DOHH2 (cell line): ENCODE data around the gene PHLDB2.

Experiments used
- H3F3A ChIP-seq: fragments of 200-600 bp; sonication (generic), shearing (Covaris generic); 2 replicates; pipeline ENCODE4 v1.6.0; 2016; ENCODE audit warnings: antibody characterized with exemption, mild to moderate bottlenecking; ENCODE audit not compliant: control insufficient read depth, insufficient read depth
- H3K27ac ChIP-seq: fragments of 200-600 bp; sonication (generic); 2 replicates; pipeline ENCODE4 v1.5.1; 2014; ENCODE audit warnings: low read depth, mild to moderate bottlenecking, low read length, moderate library complexity
- H3K27me3 ChIP-seq: fragments of 200-600 bp; sonication (generic); 2 replicates; pipeline ENCODE4 v1.6.1; 2014; ENCODE audit warnings: mild to moderate bottlenecking, low read length, mixed read lengths; ENCODE audit not compliant: control insufficient read depth
- H3K36me3 ChIP-seq: fragments of 200-600 bp; sonication (generic); 2 replicates; pipeline ENCODE4 v1.6.1; 2014; ENCODE audit warnings: mild to moderate bottlenecking, low read length, moderate library complexity, mixed read lengths; ENCODE audit not compliant: control insufficient read depth
- H3K4me1 ChIP-seq: fragments of 200-600 bp; sonication (generic); 2 replicates; pipeline ENCODE4 v1.6.1; 2014; ENCODE audit warnings: mild to moderate bottlenecking, low read length, mixed read lengths; ENCODE audit not compliant: control insufficient read depth
- H3K4me2 ChIP-seq: fragments of 200-600 bp; sonication (generic); 2 replicates; pipeline ENCODE4 v1.6.0; 2014; ENCODE audit warnings: mild to moderate bottlenecking, low read length, moderate library complexity
- H3K4me3 ChIP-seq: fragments of 200-600 bp; sonication (generic); 2 replicates; pipeline ENCODE4 v1.5.1; 2014; ENCODE audit warnings: mild to moderate bottlenecking, low read length, mixed read lengths
- H3K79me2 ChIP-seq: fragments of 200-600 bp; sonication (generic); 2 replicates; pipeline ENCODE4 v1.6.1; 2014; ENCODE audit warnings: mild to moderate bottlenecking, low read length, mixed read lengths; ENCODE audit not compliant: control insufficient read depth
- H3K9me2 ChIP-seq: fragments of 200-600 bp; sonication (generic); replicated peaks from 2 replicates; pipeline ENCODE4 v1.6.1; 2014; ENCODE audit warnings: mild to moderate bottlenecking, low read length, mixed read lengths; ENCODE audit not compliant: control insufficient read depth
- H3K9me3 ChIP-seq: fragments of 200-600 bp; sonication (generic); 2 replicates; pipeline ENCODE4 v1.6.1; 2014; ENCODE audit warnings: antibody characterized with exemption, low read length, mixed read lengths; ENCODE audit not compliant: control insufficient read depth, insufficient read depth
- H4K20me1 ChIP-seq: fragments of 200-600 bp; sonication (generic); 2 replicates; pipeline ENCODE4 v1.6.0; 2014; ENCODE audit warnings: low read depth, mild to moderate bottlenecking, antibody characterized with exemption, low read length, moderate library complexity; ENCODE audit not compliant: control insufficient read depth, insufficient read depth
- EZH2phosphoT487 ChIP-seq: fragments of 200-600 bp; sonication (generic); IDR thresholded peaks from 2 replicates; pipeline ENCODE4 v1.6.1; 2017; ENCODE audit warnings: borderline replicate concordance, mild to moderate bottlenecking, antibody characterized with exemption, low read length, moderate library complexity, mixed read lengths
- TF ChIP-seq, protein P1 (sequence below): fragments of 200-600 bp; sonication (generic); IDR thresholded peaks from one replicate; pipeline ENCODE4 v1.5.1; 2014; ENCODE audit warnings: antibody characterized with exemption, mild to moderate bottlenecking, low read depth, low read length; ENCODE audit not compliant: poor library complexity, severe bottlenecking

The PHLDB2 gene

DNA sequence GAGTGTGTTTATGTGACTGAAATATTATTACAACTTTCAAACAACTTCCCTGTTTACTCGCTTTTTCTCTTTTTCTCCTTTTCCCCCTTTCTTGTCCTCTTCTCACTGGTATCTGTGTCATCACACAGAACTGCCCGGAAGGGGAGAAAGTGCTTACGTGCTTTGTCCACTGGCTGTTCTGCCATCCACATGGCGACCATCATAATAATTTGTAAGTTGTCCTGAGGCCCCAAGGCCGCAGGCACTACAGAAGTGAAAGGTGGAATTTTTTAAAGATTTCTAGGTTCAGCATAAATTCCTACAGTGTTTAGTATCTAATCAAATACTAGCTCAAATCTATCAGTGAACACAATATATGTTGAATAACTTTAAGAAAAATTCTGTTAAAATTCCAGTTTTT lies 93.0 kb downstream of the PHLDB2 start:
- H3K27me3 ChIP-seq: 0 out of 2 replicates have a peak, but pooled peaks cover 7% of the 10 kb centered on the region
- no peak for TF ChIP-seq EZH2phosphoT487
- TF ChIP-seq, protein P1, sequence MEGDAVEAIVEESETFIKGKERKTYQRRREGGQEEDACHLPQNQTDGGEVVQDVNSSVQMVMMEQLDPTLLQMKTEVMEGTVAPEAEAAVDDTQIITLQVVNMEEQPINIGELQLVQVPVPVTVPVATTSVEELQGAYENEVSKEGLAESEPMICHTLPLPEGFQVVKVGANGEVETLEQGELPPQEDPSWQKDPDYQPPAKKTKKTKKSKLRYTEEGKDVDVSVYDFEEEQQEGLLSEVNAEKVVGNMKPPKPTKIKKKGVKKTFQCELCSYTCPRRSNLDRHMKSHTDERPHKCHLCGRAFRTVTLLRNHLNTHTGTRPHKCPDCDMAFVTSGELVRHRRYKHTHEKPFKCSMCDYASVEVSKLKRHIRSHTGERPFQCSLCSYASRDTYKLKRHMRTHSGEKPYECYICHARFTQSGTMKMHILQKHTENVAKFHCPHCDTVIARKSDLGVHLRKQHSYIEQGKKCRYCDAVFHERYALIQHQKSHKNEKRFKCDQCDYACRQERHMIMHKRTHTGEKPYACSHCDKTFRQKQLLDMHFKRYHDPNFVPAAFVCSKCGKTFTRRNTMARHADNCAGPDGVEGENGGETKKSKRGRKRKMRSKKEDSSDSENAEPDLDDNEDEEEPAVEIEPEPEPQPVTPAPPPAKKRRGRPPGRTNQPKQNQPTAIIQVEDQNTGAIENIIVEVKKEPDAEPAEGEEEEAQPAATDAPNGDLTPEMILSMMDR: no peak
- H3K36me3 ChIP-seq: no peaks in the 10 kb centered on the region
- H4K20me1 ChIP-seq: no peaks in the 10 kb centered on the region
- H3K4me3 ChIP-seq: no peak overlapping the region
- no peaks in the 10 kb centered on the region for H3K4me1 ChIP-seq
- H3K4me2 ChIP-seq: no peak overlapping the region
- no peaks in the 10 kb centered on the region for H3K9me3 ChIP-seq
- H3K27ac ChIP-seq: no peak overlapping the region
- no peaks in the 10 kb centered on the region for H3K79me2 ChIP-seq
- H3F3A ChIP-seq: no peaks in the 10 kb centered on the region
- H3K9me2 ChIP-seq: no peaks in the 10 kb centered on the region

- no peak overlapping the region for H3K4me2 ChIP-seq
- no peaks in the 10 kb centered on the region for H3K9me2 ChIP-seq
- no peaks in the 10 kb centered on the region for H3K36me3 ChIP-seq
- H3K4me1 ChIP-seq: no peaks in the 10 kb centered on the region
- peaks cover 10% of the 10 kb centered on the region for H3K27me3 ChIP-seq
- TF ChIP-seq EZH2phosphoT487: no peak
- TF ChIP-seq, protein P1: no peak
- H3K9me3 ChIP-seq: no peaks in the 10 kb centered on the region
- H3K4me3 ChIP-seq: no peak overlapping the region
- no peaks in the 10 kb centered on the region for H3F3A ChIP-seq
- no peak overlapping the region for H3K27ac ChIP-seq
- no peaks in the 10 kb centered on the region for H4K20me1 ChIP-seq
- H3K79me2 ChIP-seq: no peaks in the 10 kb centered on the region
These were observed 93.9 kb downstream of the PHLDB2 start for GRCh38 chr3:111952866-111953450.

DNA sequence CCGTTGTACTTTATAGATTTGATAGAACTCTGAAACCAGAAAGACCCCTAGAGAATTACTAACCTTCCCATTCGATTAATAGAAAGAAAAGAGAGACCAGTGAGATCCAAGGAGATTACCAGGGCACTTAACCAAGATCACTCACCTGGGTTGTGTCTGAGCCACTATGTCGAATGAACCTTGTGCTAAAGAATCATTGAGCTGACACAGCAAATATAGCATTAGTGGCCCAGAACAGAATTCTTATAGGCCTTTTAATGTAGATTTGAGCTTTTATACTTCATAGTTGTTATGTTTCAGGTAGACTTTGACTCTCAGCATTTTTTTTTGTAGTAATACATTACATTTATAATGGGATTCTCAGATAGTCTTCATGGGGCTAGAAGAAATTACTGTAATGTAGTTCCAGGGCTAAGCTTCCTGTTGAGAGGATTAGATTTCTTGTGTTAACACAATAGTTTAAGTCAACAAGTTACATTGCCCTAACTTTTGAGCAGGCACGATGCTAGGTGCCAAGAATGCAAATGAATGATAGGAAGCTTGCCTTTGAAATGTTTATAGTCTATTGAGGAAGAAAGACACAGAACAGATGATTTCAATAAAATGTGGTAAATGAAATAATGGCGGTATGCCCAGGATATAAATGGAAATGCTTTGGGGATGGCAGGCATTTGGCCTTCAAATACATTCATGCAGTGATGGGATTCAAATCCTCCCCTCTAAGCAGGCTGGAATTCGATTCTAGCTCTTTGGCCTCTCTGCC lies 95.3 kb downstream of the PHLDB2 start:
- Histone ChIP-seq H3K4me3 (no peak overlapping the region), H3K4me2 (no peak overlapping the region), H4K20me1 (no peaks in the 10 kb centered on the region), H3F3A (no peaks in the 10 kb centered on the region), H3K79me2 (no peaks in the 10 kb centered on the region), H3K27me3 (peaks cover 10% of the 10 kb centered on the region), H3K27ac (no peak overlapping the region), H3K4me1 (no peaks in the 10 kb centered on the region), H3K36me3 (no peaks in the 10 kb centered on the region), H3K9me3 (no peaks in the 10 kb centered on the region), H3K9me2 (no peaks in the 10 kb centered on the region)
- no peak for TF ChIP-seq EZH2phosphoT487
- TF ChIP-seq, protein P1: no peak
